ENCODE measurements around the gene POU2AF2.
"Not testable (repeated sequence)": the region's sequence is repeated elsewhere in the genome, so short reads cannot be mapped to it uniquely, and the experiment has no call there.

POU2AF2 gene

GRCh38 chr11:111302298-111302697, 56.8 kb downstream of the POU2AF2 start:
- DNase-seq (ENCODE audit: low read depth in 3 of 3) = no peak

GRCh38 chr11:111303461-111303860, 57.9 kb downstream of the POU2AF2 start:
- no peak for DNase-seq (ENCODE audit: low read depth in 3 of 3)

- DNase-seq (ENCODE audit: low read depth in 3 of 3) = no peak
Observed at GRCh38 chr11:111305162-111305802, 59.8 kb downstream of the POU2AF2 start.

GRCh38 chr11:111305876-111306275, 60.4 kb downstream of the POU2AF2 start:
- no peak for DNase-seq (ENCODE audit: low read depth in 3 of 3)

- no peak for DNase-seq (ENCODE audit: low read depth in 3 of 3)
Observed at GRCh38 chr11:111306321-111306720, 60.8 kb downstream of the POU2AF2 start.

- DNase-seq (ENCODE audit: low read depth in 3 of 3) = no peak
Observed at GRCh38 chr11:111307472-111308108, 62.1 kb downstream of the POU2AF2 start.

GRCh38 chr11:111308140-111308539, 62.6 kb downstream of the POU2AF2 start:
- DNase-seq (ENCODE audit: low read depth in 3 of 3) = no peak

- no peak for DNase-seq (ENCODE audit: low read depth in 3 of 3)
Observed at GRCh38 chr11:111309215-111309915, 63.8 kb downstream of the POU2AF2 start.

- no peak for DNase-seq (ENCODE audit: low read depth in 3 of 3)
Observed at GRCh38 chr11:111310088-111310487, 64.6 kb downstream of the POU2AF2 start.

GRCh38 chr11:111310723-111311122, 65.2 kb downstream of the POU2AF2 start:
- DNase-seq (ENCODE audit: low read depth in 3 of 3) = no peak

- no peak for DNase-seq (ENCODE audit: low read depth in 3 of 3)
Observed at GRCh38 chr11:111312076-111312475, 66.6 kb downstream of the POU2AF2 start.

GRCh38 chr11:111319296-111319695, 73.8 kb downstream of the POU2AF2 start:
- DNase-seq (ENCODE audit: low read depth in 3 of 3) = no peak

- DNase-seq (ENCODE audit: low read depth in 3 of 3) = not testable (repeated sequence)
Observed at GRCh38 chr11:111320199-111320598, 74.7 kb downstream of the POU2AF2 start.

GRCh38 chr11:111320728-111321568, 75.4 kb downstream of the POU2AF2 start:
- DNase-seq (ENCODE audit: low read depth in 3 of 3) = no peak

GRCh38 chr11:111322534-111322933, 77.0 kb downstream of the POU2AF2 start:
- no peak for DNase-seq (ENCODE audit: low read depth in 3 of 3)

- DNase-seq (ENCODE audit: low read depth in 3 of 3) = no peak
Observed at GRCh38 chr11:111324277-111324720, 78.8 kb downstream of the POU2AF2 start.

- no peak for DNase-seq (ENCODE audit: low read depth in 3 of 3)
Observed at GRCh38 chr11:111325259-111325658, 79.7 kb downstream of the POU2AF2 start.

GRCh38 chr11:111326824-111327223, 81.3 kb downstream of the POU2AF2 start:
- no peak for DNase-seq (ENCODE audit: low read depth in 3 of 3)

- no peak for DNase-seq (ENCODE audit: low read depth in 3 of 3)
Observed at GRCh38 chr11:111327908-111328624, 82.5 kb downstream of the POU2AF2 start.

- no peak for DNase-seq (ENCODE audit: low read depth in 3 of 3)
Observed at GRCh38 chr11:111329306-111330204, 84.0 kb downstream of the POU2AF2 start.

All from stimulated activated CD4-positive, alpha-beta T cell treated with anti-CD3 and anti-CD28 coated beads, TNF-alpha, amount 100 ng/mL, for 4 hours (primary cell).